HL-60/S4 (cell line): ENCODE measurements around the gene TCAP.

Experiments
- in situ Hi-C: fragments of 300-500 bp; cut with MboI; formaldehyde crosslinking; loops from 2 replicates; pipeline ENCODE4 v1.14.3; 2022; ENCODE audit warnings: low sequenced_read_pairs

Gene TCAP

DNA sequence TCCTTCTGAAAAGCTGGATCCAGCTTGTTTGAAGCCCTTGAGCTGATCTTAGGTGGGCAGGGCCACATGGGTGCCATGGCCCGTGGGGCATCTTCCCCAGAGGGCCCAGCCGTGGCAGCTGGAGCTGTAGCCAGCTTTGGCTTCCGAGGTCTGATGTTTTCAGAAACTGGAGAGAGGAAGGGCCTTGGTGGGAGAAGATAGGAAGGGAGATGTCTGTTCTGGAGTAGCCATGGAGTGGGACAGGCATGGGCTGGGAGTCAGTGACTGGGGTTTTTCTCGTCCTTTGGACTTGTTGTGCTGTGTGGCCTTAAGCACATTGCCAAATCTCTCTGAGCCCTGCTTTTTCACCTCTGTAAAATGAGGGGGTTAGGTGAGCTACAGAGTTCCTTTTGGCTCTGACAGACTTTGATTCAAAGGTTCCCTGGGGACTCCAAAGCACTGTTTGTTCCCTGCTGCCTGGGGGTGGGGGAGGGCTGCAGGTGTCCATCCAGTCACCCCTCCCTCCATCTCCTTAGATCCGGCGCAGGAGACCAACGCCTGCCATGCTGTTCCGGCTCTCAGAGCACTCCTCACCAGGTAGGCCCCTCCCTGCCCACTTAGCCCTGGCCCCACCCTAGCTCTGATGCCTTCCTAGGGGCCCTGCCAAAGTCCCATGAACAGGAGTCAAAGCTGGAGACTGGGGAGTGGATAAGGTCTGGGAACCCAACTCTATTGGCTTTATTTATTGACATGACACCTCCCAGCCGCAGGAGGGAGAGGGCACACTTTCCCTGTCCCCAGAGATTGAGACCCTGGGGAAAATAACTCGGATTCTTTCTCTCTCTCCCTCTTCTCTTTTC lies 36.3 kb upstream of the TCAP start:
- in situ Hi-C loops: no loop called here

GRCh38 chr17:39629494-39629880 lies 35.7 kb upstream of the TCAP start:
- in situ Hi-C loops: no loop called here

GRCh38 chr17:39629898-39630297 lies 35.3 kb upstream of the TCAP start:
- in situ Hi-C loops: loop anchor here (10.0 kb wide), 1 partner anchor 125 kb away; no protein-coding TSS in a partner anchor

GRCh38 chr17:39631403-39631802 lies 33.7 kb upstream of the TCAP start:
- in situ Hi-C loops: loop anchor here (10.0 kb wide), 1 partner anchor 123 kb away; no protein-coding TSS in a partner anchor

GRCh38 chr17:39632153-39632941 lies 32.8 kb upstream of the TCAP start:
- in situ Hi-C loops: loop anchor here (10.0 kb wide), 1 partner anchor 122 kb away; no protein-coding TSS in a partner anchor

DNA sequence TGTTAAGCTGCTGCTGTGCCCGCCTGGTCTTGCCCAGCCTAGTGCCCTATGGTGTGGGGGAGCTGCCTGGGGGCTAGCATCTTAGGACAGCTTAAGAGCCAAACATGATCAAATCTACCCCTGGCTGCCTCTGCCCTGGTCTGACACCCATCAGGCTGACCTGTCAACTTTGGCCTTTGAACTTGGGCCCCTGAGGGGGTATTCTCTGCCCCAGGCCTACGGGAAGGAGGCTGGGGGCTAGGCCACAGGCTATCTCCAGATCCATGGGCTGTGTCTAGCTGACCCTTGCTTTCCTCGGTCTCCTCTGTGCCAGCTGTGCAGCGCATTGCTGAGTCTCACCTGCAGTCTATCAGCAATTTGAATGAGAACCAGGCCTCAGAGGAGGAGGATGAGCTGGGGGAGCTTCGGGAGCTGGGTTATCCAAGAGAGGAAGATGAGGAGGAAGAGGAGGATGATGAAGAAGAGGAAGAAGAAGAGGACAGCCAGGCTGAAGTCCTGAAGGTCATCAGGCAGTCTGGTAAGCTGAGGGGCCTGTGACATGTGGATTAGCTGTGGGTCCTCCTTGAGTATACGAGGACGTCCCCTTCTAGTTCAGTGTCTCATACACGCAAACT lies 31.5 kb upstream of the TCAP start:
- in situ Hi-C loops: loop anchor here (10.0 kb wide), 1 partner anchor 121 kb away; no protein-coding TSS in a partner anchor

- in situ Hi-C loops: loop anchor here (10.0 kb wide), 1 partner anchor 120 kb away; no protein-coding TSS in a partner anchor
These were observed 30.7 kb upstream of the TCAP start for GRCh38 chr17:39634384-39634871.

GRCh38 chr17:39635614-39636176 lies 29.5 kb upstream of the TCAP start:
- in situ Hi-C loops: loop anchor here (10.0 kb wide), 1 partner anchor 119 kb away; no protein-coding TSS in a partner anchor

GRCh38 chr17:39636587-39636926 lies 28.6 kb upstream of the TCAP start:
- in situ Hi-C loops: loop anchor here (10.0 kb wide), 1 partner anchor 118 kb away; no protein-coding TSS in a partner anchor

DNA sequence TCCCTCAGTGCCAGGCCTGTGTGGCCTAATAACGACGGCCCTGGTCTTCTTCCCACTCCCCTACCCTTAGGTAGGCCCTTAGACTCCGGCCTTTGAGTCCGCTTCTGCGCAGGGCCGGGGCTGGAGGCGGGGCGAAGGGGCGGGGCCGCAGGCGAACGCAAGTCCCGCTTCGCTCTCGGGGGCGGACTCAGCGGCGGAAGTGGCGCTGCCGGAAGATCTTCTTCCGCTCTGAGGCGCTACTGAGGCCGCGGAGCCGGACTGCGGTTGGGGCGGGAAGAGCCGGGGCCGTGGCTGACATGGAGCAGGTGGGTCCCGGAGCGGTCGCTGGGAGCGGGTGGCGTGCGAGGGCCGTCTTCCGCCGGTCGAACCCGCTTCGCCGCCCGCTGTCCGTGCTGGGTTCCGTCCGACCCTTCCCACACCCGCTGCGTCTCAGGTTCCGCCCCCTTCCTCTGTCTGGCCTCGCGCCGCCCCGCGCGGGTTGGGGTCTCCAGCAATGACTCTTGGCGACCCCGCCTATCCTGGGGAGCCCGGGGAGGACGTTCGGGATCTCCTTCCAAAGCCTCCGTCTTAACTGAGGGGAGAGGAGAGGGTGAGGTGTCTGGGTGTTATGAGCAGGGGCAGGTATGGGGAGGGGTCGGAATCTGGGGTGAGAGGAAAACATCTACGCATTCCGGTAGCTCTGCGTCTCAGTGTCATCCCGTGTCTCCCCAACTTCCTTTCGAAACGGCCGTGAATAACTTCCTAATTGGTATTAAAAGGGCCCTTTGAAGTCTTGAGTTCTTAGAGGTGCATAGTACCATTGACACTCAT lies 28.0 kb upstream of the TCAP start, which contains the start of gene STARD3:
STARD3 (plus strand) TSS at position 218 of the 810 bp plus-strand sequence. CDS start 16,388 bp downstream, outside the sequence.
- in situ Hi-C loops: loop anchor here (10.0 kb wide), 1 partner anchor 118 kb away; no protein-coding TSS in a partner anchor

GRCh38 chr17:39638317-39638716 lies 26.8 kb upstream of the TCAP start:
- in situ Hi-C loops: loop anchor here (10.0 kb wide), 1 partner anchor 116 kb away; no protein-coding TSS in a partner anchor

GRCh38 chr17:39639043-39639442 lies 26.1 kb upstream of the TCAP start:
- in situ Hi-C loops: loop anchor here (10.0 kb wide), 1 partner anchor 116 kb away; no protein-coding TSS in a partner anchor

DNA sequence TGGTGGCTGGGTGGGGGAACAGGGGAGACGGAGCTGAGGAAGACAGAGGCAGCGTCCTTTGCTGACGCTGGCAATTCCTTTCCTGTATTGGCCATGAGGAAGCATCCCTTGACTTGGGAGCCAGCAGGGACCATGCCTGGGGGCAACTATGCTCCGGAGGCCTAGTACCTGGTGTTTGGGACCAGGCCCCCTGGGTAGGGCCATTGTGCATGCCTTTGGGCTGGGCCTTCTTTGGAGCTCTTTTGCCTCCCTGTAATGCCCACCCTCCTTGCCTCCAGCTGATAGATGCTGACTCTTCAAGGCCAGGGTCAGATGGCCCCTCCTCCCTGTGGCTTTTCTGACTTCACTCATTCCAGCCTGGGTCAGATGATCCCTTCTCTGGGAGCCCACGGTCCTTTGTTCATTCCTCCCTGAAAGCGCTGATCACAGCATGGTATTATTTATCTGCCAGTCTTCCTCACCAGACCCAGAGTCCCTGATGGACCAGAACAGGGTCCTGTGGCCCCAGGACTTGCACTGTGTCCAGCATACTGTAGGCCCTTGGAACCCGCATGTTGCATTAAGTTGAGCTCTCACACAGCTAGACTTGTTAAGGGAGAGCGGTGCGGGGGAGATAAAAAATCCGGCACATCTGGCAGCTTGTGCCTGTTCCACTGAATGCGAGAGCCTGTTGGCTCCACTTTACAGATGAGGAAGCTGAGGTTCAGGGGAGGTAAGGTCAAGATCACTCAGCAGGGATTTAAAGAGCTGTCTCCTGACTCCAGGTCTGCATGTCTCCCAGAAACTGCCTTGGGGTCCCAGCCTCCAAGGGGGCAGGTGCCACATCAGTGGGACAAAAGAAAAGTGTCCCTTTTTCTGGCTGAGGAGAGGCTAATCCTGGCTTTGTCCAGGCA lies 25.3 kb upstream of the TCAP start:
- in situ Hi-C loops: loop anchor here (10.0 kb wide), 1 partner anchor 115 kb away; no protein-coding TSS in a partner anchor

GRCh38 chr17:39640591-39641031 lies 24.5 kb upstream of the TCAP start:
- in situ Hi-C loops: no loop called here

GRCh38 chr17:39641097-39641496 lies 24.1 kb upstream of the TCAP start:
- in situ Hi-C loops: no loop called here

DNA sequence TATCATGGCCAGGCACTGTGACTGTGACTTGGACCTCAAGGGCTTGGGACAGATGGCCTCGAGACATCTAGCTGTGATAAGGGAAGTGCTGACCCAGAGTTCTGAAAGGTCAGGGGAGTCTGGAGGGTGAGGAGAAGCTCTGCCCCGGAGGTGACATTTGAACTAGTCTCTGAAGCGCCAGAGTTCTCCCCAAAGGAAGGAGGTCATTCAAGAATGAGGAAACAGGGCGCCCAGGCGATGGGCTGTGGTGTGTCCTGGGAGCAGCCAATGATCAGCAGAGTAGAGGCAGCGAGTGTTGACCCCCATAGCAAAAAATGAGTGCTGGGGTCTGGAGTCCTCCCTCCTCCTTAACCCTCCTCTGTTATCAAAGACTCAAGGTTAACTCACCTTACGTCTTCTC lies 23.3 kb upstream of the TCAP start:
- in situ Hi-C loops: no loop called here

- in situ Hi-C loops: no loop called here
These were observed 22.7 kb upstream of the TCAP start for GRCh38 chr17:39642291-39643074.

GRCh38 chr17:39643271-39643670 lies 21.9 kb upstream of the TCAP start:
- in situ Hi-C loops: no loop called here
